Right atrium auricular region (tissue), 2 donors: ENCODE measurements around the gene RASGEF1C. TPM values are rescaled to one million over a fixed set of nuclear protein-coding genes. Genes with fewer than 3 reads are reported as not detected.

Experiments used
- DNase-seq: peaks from one replicate; pipeline ENCODE4 v3.0.0-alpha.2; 2019; ENCODE audit warnings: low spot score
- H3K27ac ChIP-seq, 2 donors: fragments of 200-600 bp; sonication (generic); 1 replicate in 1 of 2; 2 replicates in 1 of 2; pipeline ENCODE4 v1.5.1; 2016 to 2019
- H3K27me3 ChIP-seq, 2 donors: fragments of 200-600 bp; sonication (generic); one replicate each; pipeline versions ENCODE4 v1.5.1 to v1.6.0; 2017 to 2019
- H3K36me3 ChIP-seq: fragments of 200-600 bp; sonication (generic); one replicate; pipeline ENCODE4 v1.5.1; 2016
- H3K4me1 ChIP-seq, 2 donors: fragments of 200-600 bp; sonication (generic); one replicate each; pipeline versions ENCODE4 v1.5.1 to v1.6.0; 2017 to 2019
- H3K4me3 ChIP-seq, 2 donors: fragments of 200-600 bp; sonication (generic); 1 replicate in 1 of 2; 2 replicates in 1 of 2; pipeline ENCODE4 v1.5.1; 2017 to 2019; ENCODE audit warnings: mild to moderate bottlenecking in 1 of 2, moderate library complexity in 1 of 2
- H3K9me3 ChIP-seq, 2 donors: fragments of 200-600 bp; sonication (generic); one replicate each; pipeline ENCODE4 v1.5.1; 2019
- CTCF ChIP-seq, 2 donors: fragments of 200-600 bp; sonication (generic); IDR thresholded peaks; one replicate each; pipeline ENCODE4 v1.5.1; 2019; ENCODE audit warnings: antibody characterized with exemption in 2 of 2
- total RNA-seq, 2 donors: library from RNA; depleted of rRNA; stranded (reverse); fragments of >200 nt; gene quantifications; one replicate each; pipeline ENCODE4 v1.1.0, GENCODE V29; 2016

Gene RASGEF1C
- total RNA-seq, 2 donors from 2014 or later: 0.55 to 0.67 TPM

- TF ChIP-seq CTCF (IDR thresholded peaks at IDR 0.05): no peak
- DNase-seq: no peak
- no peaks in the 10 kb centered on the region for H3K27me3 ChIP-seq
- H3K9me3 ChIP-seq: peaks cover 9 to 25% of the 10 kb centered on the region in 2 donors
- H3K27ac ChIP-seq: no peak overlapping the region
- no peaks in the 10 kb centered on the region for H3K36me3 ChIP-seq
- H3K4me1 ChIP-seq: no peaks in the 10 kb centered on the region
- no peak overlapping the region for H3K4me3 ChIP-seq
These were observed 103.1 kb downstream of the RASGEF1C start for GRCh38 chr5:180105827-180106312.

- no peak for TF ChIP-seq CTCF (IDR thresholded peaks at IDR 0.05)
- Histone ChIP-seq H3K36me3 (no peaks in the 10 kb centered on the region), H3K9me3 (peaks cover 9 to 25% of the 10 kb centered on the region in 2 donors), H3K27ac (no peak overlapping the region), H3K4me1 (no peaks in the 10 kb centered on the region), H3K4me3 (no peak overlapping the region), H3K27me3 (no peaks in the 10 kb centered on the region)
- no peak for DNase-seq
These were observed 104.9 kb downstream of the RASGEF1C start for GRCh38 chr5:180104168-180104530.

GRCh38 chr5:180103487-180104167 lies 105.4 kb downstream of the RASGEF1C start:
- Histone ChIP-seq H3K4me3 (no peak overlapping the region), H3K27me3 (no peaks in the 10 kb centered on the region), H3K4me1 (no peaks in the 10 kb centered on the region), H3K36me3 (no peaks in the 10 kb centered on the region), H3K27ac (no peak overlapping the region), H3K9me3 (peaks cover 9 to 25% of the 10 kb centered on the region in 2 donors)
- DNase-seq: no peak
- TF ChIP-seq CTCF (IDR thresholded peaks at IDR 0.05): no peak

GRCh38 chr5:180102636-180103035 lies 106.4 kb downstream of the RASGEF1C start:
- Histone ChIP-seq H3K27ac (no peak overlapping the region), H3K4me3 (no peak overlapping the region), H3K36me3 (no peaks in the 10 kb centered on the region), H3K27me3 (no peaks in the 10 kb centered on the region), H3K9me3 (peaks cover 9 to 20% of the 10 kb centered on the region in 2 donors), H3K4me1 (no peaks in the 10 kb centered on the region)
- no peak for TF ChIP-seq CTCF (IDR thresholded peaks at IDR 0.05)
- no peak for DNase-seq

GRCh38 chr5:180101451-180102105 lies 107.4 kb downstream of the RASGEF1C start:
- H3K36me3 ChIP-seq: no peaks in the 10 kb centered on the region
- TF ChIP-seq CTCF (IDR thresholded peaks at IDR 0.05): no peak
- no peak overlapping the region for H3K27ac ChIP-seq
- no peaks in the 10 kb centered on the region for H3K4me1 ChIP-seq
- H3K9me3 ChIP-seq: peaks cover 1 to 9% of the 10 kb centered on the region in 2 donors
- H3K27me3 ChIP-seq: no peaks in the 10 kb centered on the region
- DNase-seq: no peak
- H3K4me3 ChIP-seq: no peak overlapping the region
